Hindlimb muscle (tissue), 1 donor: Measurements from ENCODE around the gene MSMP. TPM values are rescaled to one million over a fixed set of nuclear protein-coding genes. Genes with fewer than 3 reads are reported as not detected.
A peak's percentile ranks its signal among the peaks of the same experiment; 100 is the strongest.

Source experiments
- DNase-seq: peaks from one replicate; pipeline ENCODE4 v3.0.0-alpha.2; 2013
- polyA plus RNA-seq: library from polyadenylated mRNA; unstranded; fragments of 120-200 nt; gene quantifications from one replicate; pipeline ENCODE4 v1.2.1, GENCODE V29; 2013; ENCODE audit not compliant: insufficient read length

MSMP gene
- polyA plus RNA-seq, 1 donor = not detected

GRCh38 chr9:35743452-35743851 lies 10.6 kb downstream of the MSMP start:
- no peak for DNase-seq

DNA sequence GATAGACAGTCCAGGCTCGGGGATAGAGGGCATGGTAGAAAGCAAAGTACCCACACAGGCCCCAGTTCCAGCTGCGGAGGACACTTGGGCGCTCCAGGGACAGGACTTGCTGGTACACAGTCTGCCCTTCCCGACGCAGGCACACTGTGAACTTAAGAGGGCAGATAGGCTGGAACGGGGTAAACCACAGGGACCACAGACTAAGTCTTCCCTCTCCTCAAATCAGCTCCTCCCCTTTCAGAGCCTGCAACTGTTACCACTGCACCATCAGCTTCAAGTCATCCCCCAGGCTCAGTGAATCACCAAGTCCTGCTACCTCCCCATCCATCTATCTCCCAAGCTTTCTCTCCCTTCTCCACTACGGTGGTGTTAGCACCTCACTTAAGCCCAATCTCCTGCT lies 12.3 kb downstream of the MSMP start:
- no peak for DNase-seq

GRCh38 chr9:35740243-35740642 lies 13.8 kb downstream of the MSMP start:
- no peak for DNase-seq

GRCh38 chr9:35738924-35739323 lies 15.2 kb downstream of the MSMP start:
- DNase-seq = no peak

DNA sequence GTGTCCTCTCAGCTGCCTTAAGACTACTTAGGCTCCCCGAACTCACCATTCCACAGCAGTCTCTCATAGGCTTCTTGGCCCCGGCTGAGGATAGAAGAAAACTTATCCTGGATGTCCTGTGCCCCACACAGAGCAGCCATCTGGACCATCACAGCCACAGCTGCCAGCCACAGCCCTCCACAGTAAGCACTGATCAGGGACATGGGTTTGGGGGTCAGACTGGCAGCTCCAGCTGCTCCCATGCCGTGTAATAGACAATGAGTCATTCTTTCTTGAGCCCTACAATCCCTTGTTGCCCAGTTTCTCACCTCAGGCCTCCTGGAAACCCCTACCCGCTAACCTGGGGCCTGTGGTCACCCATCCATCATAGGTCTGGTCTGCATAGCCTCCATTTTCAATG lies 15.9 kb downstream of the MSMP start:
- DNase-seq = no peak

DNA sequence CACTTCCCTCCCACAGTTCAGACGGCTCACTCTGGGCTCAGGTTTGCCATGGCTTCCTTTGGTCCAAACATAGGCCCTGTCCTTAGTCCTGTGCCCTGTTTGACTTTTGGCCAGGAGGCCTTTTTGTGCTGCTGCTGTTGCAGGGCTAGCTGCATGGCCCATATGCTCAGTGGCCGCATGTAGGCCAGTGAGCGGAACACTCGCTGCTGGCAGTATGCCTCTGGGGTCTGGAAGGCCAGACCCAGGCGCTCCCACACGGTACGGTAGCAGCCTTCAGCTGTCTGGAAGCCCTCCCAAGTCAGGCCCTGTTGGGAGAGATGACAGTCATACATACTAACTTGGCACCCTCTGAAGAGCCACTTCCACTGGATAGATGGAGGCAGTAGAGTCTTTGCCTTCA lies 16.9 kb downstream of the MSMP start:
- no peak for DNase-seq

DNA sequence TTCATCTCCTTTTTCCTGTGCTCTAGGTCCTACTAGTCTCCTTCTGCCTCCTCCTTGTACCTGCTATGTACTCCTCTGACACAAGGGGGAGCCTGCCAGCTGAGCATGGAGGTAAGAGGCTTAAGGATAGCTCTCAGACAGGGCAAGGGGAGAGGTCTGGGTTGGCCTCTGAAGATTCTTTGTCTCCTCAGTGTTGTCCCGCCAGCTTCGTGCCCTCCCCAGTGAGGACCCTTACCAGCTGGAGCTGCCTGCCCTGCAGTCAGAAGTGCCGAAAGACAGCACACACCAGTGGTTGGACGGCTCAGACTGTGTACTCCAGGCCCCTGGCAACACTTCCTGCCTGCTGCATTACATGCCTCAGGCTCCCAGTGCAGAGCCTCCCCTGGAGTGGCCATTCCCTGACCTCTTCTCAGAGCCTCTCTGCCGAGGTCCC lies 17.9 kb downstream of the MSMP start:
- no peak for DNase-seq

GRCh38 chr9:35734096-35734495 lies 20.0 kb downstream of the MSMP start:
- no peak for DNase-seq

GRCh38 chr9:35732800-35733541 lies 21.1 kb downstream of the MSMP start:
- no peak for DNase-seq

DNA sequence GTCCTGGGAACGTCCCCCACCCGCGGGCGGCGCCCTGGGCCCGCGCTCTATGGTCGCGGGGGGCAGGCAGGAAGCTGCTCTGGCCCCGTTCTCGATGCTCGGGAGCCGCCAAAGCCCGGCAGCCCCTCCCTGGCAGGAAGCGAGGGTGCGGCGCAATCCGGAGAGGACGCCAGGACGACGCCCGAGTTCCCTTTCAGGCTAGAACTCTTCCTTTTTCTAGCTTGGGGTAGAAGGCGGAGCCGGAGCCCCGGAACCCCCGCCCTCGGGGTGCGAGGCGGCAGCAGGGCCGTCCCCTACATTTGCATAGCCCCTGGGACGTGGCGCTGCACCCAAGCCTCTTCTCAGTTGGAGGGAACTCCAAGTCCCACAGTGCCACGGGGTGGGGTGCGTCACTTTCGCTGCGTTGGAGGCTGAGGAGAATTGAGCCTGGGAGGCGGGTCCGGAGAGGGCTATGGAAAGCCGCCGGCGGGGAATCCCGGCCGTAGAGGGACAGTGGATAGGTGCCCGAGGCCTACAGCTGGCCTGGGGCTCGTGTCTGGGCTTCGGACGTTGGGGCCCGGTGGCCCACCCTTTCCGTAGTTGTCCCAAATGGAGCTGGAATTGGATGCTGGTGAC lies 21.8 kb downstream of the MSMP start, which contains the start of the genes CREB3 and TLN1:
CREB3 (plus strand) TSS at position 482 of the 615 bp plus-strand sequence; CDS start at position 589, 107 bp downstream.
TLN1 (minus strand) TSS at position 11 of the 615 bp plus-strand sequence. CDS start 6,501 bp downstream, outside the sequence.
- DNase-seq = peak; percentile 97

DNA sequence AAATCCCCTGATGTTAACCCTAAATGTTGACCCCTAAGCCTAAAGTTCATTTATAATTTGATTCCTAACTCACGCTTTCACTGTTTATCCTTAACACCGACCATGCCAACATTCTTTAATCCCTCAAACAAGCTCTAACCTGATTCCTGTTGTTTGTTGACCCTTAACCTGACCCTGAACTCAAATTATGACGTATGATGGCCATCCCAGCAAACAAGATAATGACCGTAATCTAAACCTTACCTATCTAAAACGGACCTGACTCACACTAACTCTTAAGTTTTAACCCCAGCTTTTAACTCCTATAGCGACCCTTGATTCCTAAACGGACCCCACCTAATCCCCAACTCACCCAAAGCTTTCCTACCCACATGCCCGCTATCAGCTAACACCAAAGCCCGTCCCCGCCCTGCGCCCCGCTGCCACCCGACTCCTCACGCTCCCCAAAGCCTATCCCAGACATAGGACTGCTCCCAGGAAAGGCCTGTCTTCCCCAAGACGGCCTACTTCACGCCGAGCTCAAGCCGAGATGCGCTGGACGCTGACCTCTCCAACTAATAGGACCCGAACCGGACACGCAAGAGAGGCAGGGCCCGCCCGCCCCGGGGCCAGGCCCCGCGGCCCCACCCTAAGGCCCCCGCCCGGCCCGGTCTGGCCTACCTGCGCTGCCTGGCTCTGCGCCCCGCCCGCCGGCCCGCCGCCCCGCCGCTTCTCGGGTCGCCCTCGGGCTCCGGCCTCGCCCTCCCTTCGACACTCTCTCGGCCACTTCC lies 22.5 kb downstream of the MSMP start:
- no peak for DNase-seq

DNA sequence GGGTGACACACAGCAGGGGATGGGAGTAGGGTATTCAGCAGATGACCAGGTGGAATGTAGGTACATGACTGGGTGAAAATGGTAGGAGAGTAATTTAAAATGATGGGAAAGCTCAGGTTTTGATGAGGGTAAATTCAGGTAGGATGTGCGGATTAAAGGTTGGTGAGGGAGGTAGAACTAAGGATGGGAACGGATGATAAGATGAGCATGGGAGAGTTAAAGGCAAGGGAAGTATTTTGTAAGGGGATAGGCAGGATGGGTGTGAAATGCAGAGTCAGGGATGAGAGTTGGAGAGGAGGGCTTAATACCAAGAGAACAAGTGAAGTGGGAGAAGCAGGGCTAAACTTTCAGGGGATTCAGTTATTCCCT lies 23.6 kb downstream of the MSMP start:
- no peak for DNase-seq

- no peak for DNase-seq
These were observed 24.2 kb downstream of the MSMP start for GRCh38 chr9:35729700-35730485.

DNA sequence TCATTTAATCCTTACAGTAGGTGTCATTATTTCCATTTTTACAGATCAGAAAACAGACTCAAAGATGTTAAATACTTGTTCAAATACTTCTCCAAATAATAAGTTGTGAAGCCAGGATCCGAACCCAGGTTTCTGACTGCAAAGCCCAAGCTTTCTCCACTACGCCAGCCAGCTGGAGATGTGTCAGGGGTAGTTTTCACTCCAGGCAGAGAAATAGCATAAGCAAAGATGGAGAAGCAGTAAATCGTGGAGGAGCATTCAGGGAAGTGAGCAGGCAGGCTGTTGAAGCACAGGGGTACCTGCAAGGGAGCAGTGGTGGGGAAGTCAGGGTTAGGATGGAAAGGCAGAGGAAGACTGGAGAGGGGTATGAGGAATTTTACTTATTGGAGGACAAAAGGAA lies 25.0 kb downstream of the MSMP start:
- DNase-seq = no peak

DNA sequence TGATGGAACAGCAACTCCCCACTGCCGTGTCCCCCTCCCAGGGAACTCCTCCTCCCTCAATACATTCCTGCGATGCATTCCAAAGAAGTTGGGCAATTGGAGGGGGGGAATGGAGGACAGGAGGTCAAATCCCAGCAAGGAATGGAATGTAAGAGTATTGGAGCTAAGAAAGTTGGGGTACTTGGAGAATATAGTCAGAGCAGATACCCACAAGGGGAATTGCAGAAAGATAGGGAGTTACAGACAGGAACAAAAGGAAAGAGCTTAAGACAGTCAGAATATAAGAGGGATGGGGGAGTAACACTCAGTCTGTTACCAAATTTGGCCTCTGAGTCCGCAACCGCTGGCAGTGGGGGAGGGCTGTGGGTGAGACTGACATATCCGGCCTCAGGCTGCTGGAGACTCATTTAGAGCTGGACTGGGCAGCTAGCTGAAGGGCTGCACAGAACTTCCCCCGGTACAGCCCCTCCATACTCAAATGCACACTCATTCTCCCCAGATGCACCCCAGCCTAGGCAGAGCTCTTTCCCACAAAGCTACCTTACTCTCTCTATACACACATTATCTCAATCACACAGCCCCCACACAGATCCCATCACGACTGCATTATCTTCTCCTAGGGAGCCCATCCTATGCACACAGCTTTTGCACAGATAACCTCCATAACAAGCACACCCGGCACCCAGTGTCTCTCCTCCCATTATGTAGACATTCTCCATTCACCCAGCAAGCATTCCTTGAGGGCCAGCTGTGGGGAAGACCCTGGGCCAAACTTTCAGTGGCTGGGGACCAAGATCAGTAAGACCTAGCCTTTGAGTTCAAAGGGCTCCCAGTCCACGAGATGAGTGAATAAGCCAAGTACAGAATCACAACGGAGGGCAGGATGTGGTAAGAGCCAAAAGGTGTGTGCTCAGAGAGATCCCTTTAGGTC lies 25.8 kb downstream of the MSMP start:
- DNase-seq = no peak

DNA sequence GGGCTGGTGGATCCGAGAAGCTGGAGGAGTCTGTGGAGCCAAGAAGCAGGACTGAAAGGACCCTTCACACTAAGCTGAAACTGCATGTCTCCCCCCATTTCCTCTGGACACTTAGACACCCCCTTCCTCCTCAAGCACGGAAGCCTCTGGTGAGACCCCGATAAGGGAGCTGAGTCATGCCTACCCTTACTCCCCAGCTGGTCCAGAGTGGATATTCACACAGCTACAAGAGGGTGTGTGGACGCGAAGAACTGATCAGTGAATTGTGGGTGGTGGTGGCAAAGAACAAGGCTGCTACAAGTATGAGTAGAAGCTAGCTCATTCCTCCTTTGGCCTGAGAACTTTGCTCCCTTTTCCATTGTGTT lies 26.4 kb downstream of the MSMP start:
- no peak for DNase-seq

DNA sequence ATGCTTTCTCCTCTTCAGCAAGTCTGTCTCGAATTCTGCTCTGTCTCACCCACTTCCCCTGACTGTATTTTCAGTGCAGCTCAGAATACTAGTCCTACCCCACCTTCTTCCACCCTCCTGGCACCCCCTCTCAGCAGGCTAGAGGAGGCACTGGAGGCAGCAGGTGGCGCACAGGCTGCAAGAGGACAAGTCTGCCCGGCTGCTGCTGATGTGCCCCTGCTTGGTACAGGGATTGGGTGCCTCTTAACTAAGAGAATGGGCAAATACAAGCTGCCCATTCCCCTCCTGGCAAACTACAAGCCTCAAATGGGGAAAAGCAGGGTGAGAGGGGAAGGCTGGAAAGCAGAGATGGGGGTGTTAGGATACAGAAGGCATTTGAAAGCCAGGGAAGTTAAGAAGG lies 27.1 kb downstream of the MSMP start:
- DNase-seq = no peak

DNA sequence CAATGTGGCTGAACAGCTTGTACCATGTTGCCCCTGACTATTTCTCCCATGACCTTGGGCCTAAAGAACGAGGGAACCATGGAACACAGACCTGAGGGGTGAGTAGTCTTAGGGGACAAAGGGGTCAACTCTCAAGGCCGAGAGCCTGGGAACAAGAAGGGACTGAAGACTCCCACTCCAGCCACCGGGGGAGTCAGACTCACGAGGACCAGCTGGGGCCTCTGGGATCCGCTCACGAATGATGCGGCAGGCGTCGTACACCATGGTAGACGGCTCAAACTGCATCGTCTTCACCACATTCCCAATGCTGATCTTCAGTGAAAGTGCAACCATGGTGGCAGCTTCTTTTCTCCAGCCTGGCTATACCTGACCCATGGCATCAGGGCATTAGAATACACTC lies 28.7 kb downstream of the MSMP start:
- no peak for DNase-seq

DNA sequence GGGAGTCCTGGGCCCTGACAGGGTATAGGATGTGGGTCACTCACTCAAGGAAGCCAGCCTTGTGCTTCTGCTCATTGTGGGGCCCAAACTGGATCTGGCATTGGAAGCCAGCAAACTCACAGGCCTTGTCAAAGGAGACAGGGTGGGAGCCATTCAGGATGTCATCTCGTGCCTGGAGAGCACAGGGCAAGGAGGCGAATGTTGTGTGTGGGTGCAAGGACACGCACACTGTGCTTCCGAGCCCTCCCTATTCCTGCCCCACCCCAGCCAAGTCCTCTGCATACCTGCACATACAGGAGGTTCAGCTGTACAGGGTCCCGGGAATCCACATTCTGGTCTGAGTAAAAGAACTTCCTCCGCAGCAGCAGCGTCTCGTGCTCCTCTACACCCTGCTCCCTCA lies 30.2 kb downstream of the MSMP start:
- no peak for DNase-seq

DNA sequence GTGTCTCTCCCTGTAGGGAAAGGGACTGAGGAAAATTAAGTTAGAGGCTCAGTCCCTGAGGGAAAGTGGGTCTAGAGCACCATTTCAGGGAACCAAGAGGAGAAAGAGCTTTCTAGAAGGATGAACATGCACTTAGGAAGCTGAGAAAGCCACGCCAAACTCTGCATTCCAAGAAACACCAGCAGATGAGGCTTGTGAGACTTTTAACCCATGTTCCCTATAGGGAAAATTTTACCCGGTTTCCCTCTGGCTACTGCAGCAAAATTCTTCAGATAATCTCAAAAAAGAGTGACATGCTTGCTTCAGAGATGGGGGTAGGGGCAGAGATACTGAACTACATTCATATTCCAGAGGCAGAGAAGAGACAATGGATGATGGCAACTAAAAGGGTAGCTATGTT lies 30.6 kb downstream of the MSMP start:
- no peak for DNase-seq

- no peak for DNase-seq
These were observed 34.5 kb downstream of the MSMP start for GRCh38 chr9:35719546-35719945.
